NCI-H2107 treated with DMSO at 0.1 percent for 48 hours (cell line): ENCODE data around the gene LIPK.
"Not testable (repeated sequence)": the region's sequence is repeated elsewhere in the genome, so short reads cannot be mapped to it uniquely, and the experiment has no call there.

Experiments used
- DNase-seq: peaks from one replicate; lab custom pipeline; 2025; ENCODE audit not compliant: unreplicated experiment; lab: John Stamatoyannopoulos, UW

The LIPK gene

GRCh38 chr10:88709361-88709760 is 3.3 kb downstream of the LIPK start:
- DNase-seq = not testable (repeated sequence)

GRCh38 chr10:88715517-88715916 is 9.5 kb downstream of the LIPK start:
- no peak for DNase-seq

GRCh38 chr10:88721392-88721791 is 15.3 kb downstream of the LIPK start:
- no peak for DNase-seq

- DNase-seq = no peak
Observed at GRCh38 chr10:88725798-88726197, 19.7 kb downstream of the LIPK start.

- DNase-seq = no peak
Observed at GRCh38 chr10:88728107-88728763, 22.2 kb downstream of the LIPK start.

GRCh38 chr10:88730864-88731263 is 24.8 kb downstream of the LIPK start:
- DNase-seq = no peak

GRCh38 chr10:88731296-88731695 is 25.2 kb downstream of the LIPK start:
- no peak for DNase-seq

- no peak for DNase-seq
Observed at GRCh38 chr10:88733215-88733614, 27.2 kb downstream of the LIPK start.

GRCh38 chr10:88735661-88736060 is 29.6 kb downstream of the LIPK start:
- DNase-seq = no peak

- DNase-seq = not testable (repeated sequence)
Observed at GRCh38 chr10:88741921-88742320, 35.9 kb downstream of the LIPK start.

- DNase-seq = no peak
Observed at GRCh38 chr10:88742448-88742847, 36.4 kb downstream of the LIPK start.

- no peak for DNase-seq
Observed at GRCh38 chr10:88744002-88744401, 38.0 kb downstream of the LIPK start.

- DNase-seq = no peak
Observed at GRCh38 chr10:88745633-88746032, 39.6 kb downstream of the LIPK start.

- DNase-seq = no peak
Observed at GRCh38 chr10:88754287-88754686, 48.2 kb downstream of the LIPK start.

GRCh38 chr10:88755753-88756152 is 49.7 kb downstream of the LIPK start:
- DNase-seq = no peak

GRCh38 chr10:88756660-88757059 is 50.6 kb downstream of the LIPK start:
- DNase-seq = no peak

- DNase-seq = no peak
Observed at GRCh38 chr10:88759366-88760101, 53.5 kb downstream of the LIPK start, which contains the start of gene LIPN. LIPN (plus strand) TSS chr10:88760020; CDS start chr10:88761406, 1,386 bp downstream.

- DNase-seq = no peak
Observed at GRCh38 chr10:88762906-88763305, 56.9 kb downstream of the LIPK start.

- DNase-seq = no peak
Observed at GRCh38 chr10:88763441-88763840, 57.4 kb downstream of the LIPK start.

- no peak for DNase-seq
Observed at GRCh38 chr10:88764110-88764509, 58.1 kb downstream of the LIPK start.

GRCh38 chr10:88765816-88766215 is 59.8 kb downstream of the LIPK start:
- DNase-seq = no peak

- DNase-seq = no peak
Observed at GRCh38 chr10:88769384-88769783, 63.3 kb downstream of the LIPK start.

GRCh38 chr10:88781206-88781605 is 75.2 kb downstream of the LIPK start:
- DNase-seq = no peak
